Measurements from ENCODE around the gene RTRAF. TPM values are rescaled to one million over a fixed set of nuclear protein-coding genes. Genes with fewer than 3 reads are reported as not detected.

RTRAF gene
- polyA plus RNA-seq, 1 donor from 2014 or later: 119 TPM

DNA sequence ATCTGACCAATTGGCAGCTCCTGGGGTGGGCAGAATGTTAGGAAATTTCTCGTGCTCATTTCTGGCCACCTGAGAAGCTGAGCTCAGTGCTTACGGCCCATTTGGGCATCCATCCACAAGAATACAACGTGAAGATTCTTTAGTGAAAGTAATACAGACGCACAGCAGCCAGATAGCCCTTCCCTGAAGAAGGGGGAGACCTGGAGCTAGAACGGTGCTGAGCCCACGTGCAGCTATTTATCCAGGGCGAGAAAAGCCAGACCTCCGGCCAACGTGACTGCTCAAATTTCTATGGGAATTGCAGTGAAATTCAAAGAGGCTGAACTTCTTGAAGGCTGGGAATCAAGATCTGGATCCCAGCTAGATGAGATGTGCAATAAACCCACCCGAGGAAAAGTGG is 58.8 kb downstream of the RTRAF start:
- Histone ChIP-seq H3K9ac (ENCODE audit: low read length) (no peak overlapping the region), H3K4me2 (ENCODE audit: low read length) (no peak overlapping the region), H3F3A (ENCODE audit: insufficient read depth, low read length, poor library complexity, severe bottlenecking) (no peaks in the 10 kb centered on the region), H3K9me2 (ENCODE audit: insufficient read depth, low read length) (no peaks in the 10 kb centered on the region), H3K4me3 (ENCODE audit: low read length) (no peak overlapping the region), H3K36me3 (ENCODE audit: insufficient read depth, low read length) (no peaks in the 10 kb centered on the region), H3K27ac (ENCODE audit: low read length) (no peak overlapping the region), H3K79me2 (replicated peaks; ENCODE audit: insufficient read depth, low read length) (no peaks in the 10 kb centered on the region), H3K9me3 (ENCODE audit: low read length) (no peaks in the 10 kb centered on the region), H2AFZ (ENCODE audit: low read depth, low read length) (no peak overlapping the region), H3K27me3 (ENCODE audit: insufficient read depth, low read depth, low read length) (no peaks in the 10 kb centered on the region), H4K20me1 (ENCODE audit: insufficient read depth) (no peaks in the 10 kb centered on the region)
- no peak for TF ChIP-seq RAD21 (conservative IDR thresholded peaks at IDR 0.05)

DNA sequence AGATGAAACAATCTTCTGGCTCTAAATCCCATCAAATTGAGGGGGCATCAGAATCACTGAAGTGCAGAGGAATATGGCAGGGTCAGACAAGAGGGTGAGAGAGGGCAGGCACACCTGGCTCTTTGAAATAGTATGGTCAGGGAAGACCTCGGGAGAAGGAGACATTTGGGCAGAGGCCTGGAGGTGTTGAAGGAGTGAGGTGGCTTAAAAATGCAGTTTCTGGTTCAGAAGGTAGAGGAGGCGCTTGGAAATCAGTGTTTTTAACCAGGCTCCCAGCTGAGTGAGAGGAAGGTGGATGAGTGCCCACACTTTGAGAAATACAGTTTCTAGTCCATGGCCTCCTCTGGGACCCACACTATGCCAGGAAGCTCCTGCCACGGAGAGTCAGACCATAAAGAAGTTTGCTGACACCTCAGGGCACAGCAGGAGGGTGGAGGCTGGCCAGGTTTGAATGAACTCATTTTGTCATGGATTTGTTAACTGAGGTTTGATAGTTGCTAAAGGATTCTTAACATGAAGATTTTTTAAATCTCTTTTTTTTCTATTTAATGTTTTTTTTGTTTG is 59.4 kb downstream of the RTRAF start:
- TF ChIP-seq MXI1 (conservative IDR thresholded peaks at IDR 0.05; ENCODE audit: poor library complexity, severe bottlenecking): no peak
- no peak for TF ChIP-seq REST (IDR thresholded peaks at IDR 0.05; ENCODE audit: borderline replicate concordance)
- Histone ChIP-seq H3K9me2 (ENCODE audit: insufficient read depth, low read length) (no peaks in the 10 kb centered on the region), H4K20me1 (ENCODE audit: insufficient read depth) (no peaks in the 10 kb centered on the region), H3F3A (ENCODE audit: insufficient read depth, low read length, poor library complexity, severe bottlenecking) (no peaks in the 10 kb centered on the region), H3K4me2 (ENCODE audit: low read length) (no peak overlapping the region), H3K9ac (ENCODE audit: low read length) (no peak overlapping the region), H3K79me2 (replicated peaks; ENCODE audit: insufficient read depth, low read length) (no peaks in the 10 kb centered on the region), H2AFZ (ENCODE audit: low read depth, low read length) (no peak overlapping the region), H3K27me3 (ENCODE audit: insufficient read depth, low read depth, low read length) (no peaks in the 10 kb centered on the region), H3K36me3 (ENCODE audit: insufficient read depth, low read length) (no peaks in the 10 kb centered on the region), H3K27ac (ENCODE audit: low read length) (no peak overlapping the region), H3K9me3 (ENCODE audit: low read length) (no peaks in the 10 kb centered on the region), H3K4me3 (ENCODE audit: low read length) (no peak overlapping the region)

GRCh38 chr14:52049271-52049670 is 59.9 kb downstream of the RTRAF start:
- Histone ChIP-seq H4K20me1 (ENCODE audit: insufficient read depth) (no peaks in the 10 kb centered on the region), H3K4me2 (ENCODE audit: low read length) (no peak overlapping the region), H3K79me2 (replicated peaks; ENCODE audit: insufficient read depth, low read length) (no peaks in the 10 kb centered on the region)

More at GRCh38 chr14:52049271-52049670, 59.9 kb downstream of the RTRAF start:
- H3K36me3 ChIP-seq (ENCODE audit: insufficient read depth, low read length): no peaks in the 10 kb centered on the region
- H3F3A ChIP-seq (ENCODE audit: insufficient read depth, low read length, poor library complexity, severe bottlenecking): no peaks in the 10 kb centered on the region
- no peaks in the 10 kb centered on the region for H3K9me3 ChIP-seq (ENCODE audit: low read length)
- H3K4me3 ChIP-seq (ENCODE audit: low read length): no peak overlapping the region
- TF ChIP-seq POLR2AphosphoS5 (IDR thresholded peaks at IDR 0.05) (no peak), RAD21 (conservative IDR thresholded peaks at IDR 0.05) (no peak), EP300 (conservative IDR thresholded peaks at IDR 0.05; ENCODE audit: poor library complexity, severe bottlenecking) (no peak), CTCF (IDR thresholded peaks at IDR 0.05; ENCODE audit: poor library complexity, severe bottlenecking) (no peak), EZH2 (IDR thresholded peaks at IDR 0.05; ENCODE audit: borderline replicate concordance, insufficient read depth, low read length, poor library complexity, severe bottlenecking) (no peak), SMC3 (conservative IDR thresholded peaks at IDR 0.05; ENCODE audit: poor library complexity) (no peak), REST (IDR thresholded peaks at IDR 0.05; ENCODE audit: borderline replicate concordance) (no peak), MXI1 (conservative IDR thresholded peaks at IDR 0.05; ENCODE audit: poor library complexity, severe bottlenecking) (no peak), TAF1 (IDR thresholded peaks at IDR 0.05; ENCODE audit: low read depth) (no peak)
- no peak overlapping the region for H3K27ac ChIP-seq (ENCODE audit: low read length)
- H3K27me3 ChIP-seq (ENCODE audit: insufficient read depth, low read depth, low read length): no peaks in the 10 kb centered on the region
- H3K9me2 ChIP-seq (ENCODE audit: insufficient read depth, low read length): no peaks in the 10 kb centered on the region
- H2AFZ ChIP-seq (ENCODE audit: low read depth, low read length): no peak overlapping the region
- no peak overlapping the region for H3K9ac ChIP-seq (ENCODE audit: low read length)

Measured in neural cell (in vitro differentiated cells).